MCF 10A (cell line): ENCODE results near the gene COL21A1. TPM values are rescaled to one million over a fixed set of nuclear protein-coding genes. Genes with fewer than 3 reads are reported as not detected.

Experiments
- BruUV-seq: library from RNA; stranded (reverse); fragments of 400-500 nt; replicated peaks from 2 replicates; lab custom pipeline; 2021; lab: Mats Ljungman, UMichigan
- CTCF ChIA-PET: fragments of 300-600 bp; sonication (Branson Sonifier 250); formaldehyde crosslinking; extraction: SDS; loops from one replicate; lab custom pipeline; 2021; ENCODE audit warnings: antibody characterized with exemption, inconsistent platforms; lab: Yijun Ruan, JAX
- POLR2A ChIA-PET: fragments of 300-600, 350-650 bp; sonication (Branson Sonifier 250); formaldehyde crosslinking; extraction: SDS; loops from one replicate; lab custom pipeline; 2020; ENCODE audit warnings: antibody characterized with exemption, inconsistent platforms; lab: Yijun Ruan, JAX
- DNase-seq: peaks from one replicate; pipeline ENCODE4 v3.0.0-alpha.2; 2018; ENCODE audit not compliant: unreplicated experiment
- H3K27ac Mint-ChIP-seq: one replicate; pipeline ENCODE4 v1.8.0; 2022; ENCODE audit warnings: mild to moderate bottlenecking, low read depth, mixed read lengths; ENCODE audit not compliant: unreplicated experiment
- H3K27me3 Mint-ChIP-seq: one replicate; pipeline ENCODE4 v1.8.0; 2022; ENCODE audit warnings: mixed read lengths; ENCODE audit not compliant: insufficient read depth, unreplicated experiment
- H3K36me3 Mint-ChIP-seq: one replicate; pipeline ENCODE4 v1.8.0; 2022; ENCODE audit warnings: mild to moderate bottlenecking, moderate library complexity, mixed read lengths; ENCODE audit not compliant: insufficient read depth, unreplicated experiment
- H3K4me1 Mint-ChIP-seq: one replicate; pipeline ENCODE4 v1.8.0; 2022; ENCODE audit warnings: mixed read lengths; ENCODE audit not compliant: insufficient read depth, unreplicated experiment
- H3K4me3 Mint-ChIP-seq: one replicate; pipeline ENCODE4 v1.8.0; 2022; ENCODE audit warnings: mild to moderate bottlenecking, moderate library complexity, mixed read lengths; ENCODE audit not compliant: unreplicated experiment
- H3K9me3 Mint-ChIP-seq: one replicate; pipeline ENCODE4 v1.8.0; 2022; ENCODE audit warnings: mixed read lengths; ENCODE audit not compliant: unreplicated experiment
- intact Hi-C: fragments of 100-400 bp; cut with micrococcal nuclease; formaldehyde crosslinking; loops from 2 replicates; pipeline ENCODE4 v1.14.1; 2022
- total RNA-seq: library from RNA; stranded (reverse); gene quantifications from 2 replicates; pipeline ENCODE4 v1.2.3, GENCODE V29; 2022
- TF ChIP-seq, protein P1 (sequence below): fragments of 200-600 bp; IDR thresholded peaks from one replicate; pipeline ENCODE4 v1.8.0; 2022; ENCODE audit warnings: antibody characterized with exemption, mild to moderate bottlenecking; ENCODE audit not compliant: unreplicated experiment

COL21A1 gene
- total RNA-seq, 1 experiment from 2014 or later = 1.8 TPM

DNA sequence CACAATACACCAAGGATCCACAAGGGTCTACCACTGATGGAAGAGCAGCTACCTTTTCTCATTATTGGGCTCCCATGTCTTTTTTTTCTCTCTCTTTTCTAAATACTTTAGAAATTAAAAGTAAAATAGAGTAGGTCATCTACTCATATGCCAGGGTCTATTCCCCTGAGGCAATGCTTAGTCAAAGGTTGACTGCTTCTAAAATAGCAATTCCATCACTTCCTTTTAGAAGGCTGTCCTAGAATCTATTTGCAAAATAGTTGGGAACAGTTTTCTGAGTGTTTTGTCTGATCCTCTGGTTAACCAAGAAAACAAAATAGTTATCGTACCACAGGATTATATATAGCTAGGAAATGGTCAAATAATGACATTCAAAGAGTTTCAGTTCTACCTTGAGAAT lies 174.1 kb downstream of the COL21A1 start:
- peak overlapping the region; percentile 42 for H3K27ac Mint-ChIP-seq
- CTCF ChIA-PET = no interaction called here
- no peaks in the 10 kb centered on the region for H3K27me3 Mint-ChIP-seq
- DNase-seq = no peak
- no peaks in the 10 kb centered on the region for H3K4me1 Mint-ChIP-seq
- no peaks in the 10 kb centered on the region for H3K36me3 Mint-ChIP-seq
- intact Hi-C loops = no loop called here
- peaks cover 13% of the 10 kb centered on the region for H3K9me3 Mint-ChIP-seq
- BruUV-seq = no TSS peak
- POLR2A ChIA-PET = interaction anchor here (0.6 kb wide), 2 partner anchors 15 to 30 kb away, joined by 3 read pairs; no protein-coding TSS in a partner anchor
- TF ChIP-seq, protein P1, sequence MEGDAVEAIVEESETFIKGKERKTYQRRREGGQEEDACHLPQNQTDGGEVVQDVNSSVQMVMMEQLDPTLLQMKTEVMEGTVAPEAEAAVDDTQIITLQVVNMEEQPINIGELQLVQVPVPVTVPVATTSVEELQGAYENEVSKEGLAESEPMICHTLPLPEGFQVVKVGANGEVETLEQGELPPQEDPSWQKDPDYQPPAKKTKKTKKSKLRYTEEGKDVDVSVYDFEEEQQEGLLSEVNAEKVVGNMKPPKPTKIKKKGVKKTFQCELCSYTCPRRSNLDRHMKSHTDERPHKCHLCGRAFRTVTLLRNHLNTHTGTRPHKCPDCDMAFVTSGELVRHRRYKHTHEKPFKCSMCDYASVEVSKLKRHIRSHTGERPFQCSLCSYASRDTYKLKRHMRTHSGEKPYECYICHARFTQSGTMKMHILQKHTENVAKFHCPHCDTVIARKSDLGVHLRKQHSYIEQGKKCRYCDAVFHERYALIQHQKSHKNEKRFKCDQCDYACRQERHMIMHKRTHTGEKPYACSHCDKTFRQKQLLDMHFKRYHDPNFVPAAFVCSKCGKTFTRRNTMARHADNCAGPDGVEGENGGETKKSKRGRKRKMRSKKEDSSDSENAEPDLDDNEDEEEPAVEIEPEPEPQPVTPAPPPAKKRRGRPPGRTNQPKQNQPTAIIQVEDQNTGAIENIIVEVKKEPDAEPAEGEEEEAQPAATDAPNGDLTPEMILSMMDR = no peak
- H3K4me3 Mint-ChIP-seq = no peak overlapping the region

DNA sequence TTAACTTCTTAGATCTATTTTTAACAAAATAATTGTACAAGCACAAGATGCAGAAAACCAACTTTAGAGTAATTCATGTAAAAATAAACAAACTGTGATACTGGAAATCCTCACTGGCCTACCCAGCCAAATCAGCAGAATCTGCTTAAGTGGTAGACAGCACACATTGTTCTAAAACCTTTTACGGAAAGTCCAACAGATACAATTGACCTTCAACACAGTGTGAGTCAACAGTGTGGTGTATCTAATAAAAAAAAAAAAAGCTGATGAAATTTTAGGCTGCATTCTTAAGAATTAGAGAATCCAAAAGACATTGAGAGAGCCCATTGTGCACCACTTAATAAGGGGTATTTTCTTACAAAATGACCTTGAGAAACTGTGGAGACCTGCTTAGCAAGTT lies 174.5 kb downstream of the COL21A1 start:
- Mint-ChIP-seq H3K9me3 (peaks cover 13% of the 10 kb centered on the region), H3K4me1 (no peaks in the 10 kb centered on the region), H3K27me3 (no peaks in the 10 kb centered on the region), H3K27ac (peak overlapping the region; percentile 23), H3K36me3 (no peaks in the 10 kb centered on the region), H3K4me3 (no peak overlapping the region)
- POLR2A ChIA-PET = interaction anchor here (0.6 kb wide), 1 partner anchor 29 kb away, joined by 3 read pairs; no protein-coding TSS in a partner anchor
- TF ChIP-seq, protein P1 = no peak
- intact Hi-C loops = no loop called here
- no TSS peak for BruUV-seq
- DNase-seq = peak; percentile 37
- CTCF ChIA-PET = no interaction called here

DNA sequence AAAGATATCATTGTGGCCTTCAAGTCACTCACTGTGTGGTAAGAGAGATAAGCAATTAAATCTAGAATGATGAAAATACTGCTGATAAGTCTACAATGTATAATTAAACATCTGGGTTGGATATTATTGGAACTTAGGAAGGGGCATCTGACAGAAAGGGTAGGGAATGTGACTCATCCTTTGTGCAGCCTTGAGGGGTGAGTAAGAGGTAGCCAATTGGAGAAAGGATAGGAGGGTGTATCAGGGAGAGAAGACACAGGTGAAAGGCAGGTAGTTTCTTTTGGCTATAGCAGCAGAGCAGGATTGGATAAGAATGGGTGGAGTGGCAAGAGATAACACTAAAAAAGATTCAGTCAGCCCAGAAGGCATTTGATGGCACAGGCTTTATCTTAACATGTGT lies 182.0 kb downstream of the COL21A1 start:
- no peak overlapping the region for H3K4me3 Mint-ChIP-seq
- no peaks in the 10 kb centered on the region for H3K36me3 Mint-ChIP-seq
- DNase-seq = no peak
- intact Hi-C loops = no loop called here
- peaks cover 7% of the 10 kb centered on the region for H3K4me1 Mint-ChIP-seq
- no peak overlapping the region for H3K27ac Mint-ChIP-seq
- H3K27me3 Mint-ChIP-seq = no peaks in the 10 kb centered on the region
- no peaks in the 10 kb centered on the region for H3K9me3 Mint-ChIP-seq
- BruUV-seq = no TSS peak
- ChIA-PET CTCF (no interaction called here), POLR2A (interaction anchor here (0.6 kb wide), 1 partner anchor 261 kb away, joined by 3 read pairs; no protein-coding TSS in a partner anchor)
- TF ChIP-seq, protein P1 = no peak

DNA sequence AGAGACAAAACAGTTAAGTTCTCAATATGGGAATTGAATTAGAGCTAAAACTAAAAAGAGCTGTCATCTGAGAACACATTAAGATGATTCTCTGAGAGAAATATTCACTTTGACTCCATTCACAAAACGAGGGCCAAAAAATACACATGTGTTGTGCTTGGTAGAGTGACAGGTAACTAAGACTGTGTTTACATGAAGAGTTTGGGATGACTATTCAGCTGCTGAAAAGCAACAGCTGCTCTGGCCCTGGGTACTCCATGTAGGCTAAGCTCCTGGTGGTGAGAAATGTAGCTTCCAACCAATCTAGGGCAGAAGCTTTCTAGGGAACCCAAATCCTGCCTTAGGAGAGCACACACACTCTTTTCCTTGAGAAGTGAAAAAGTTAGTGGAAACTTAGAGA lies 184.5 kb downstream of the COL21A1 start:
- POLR2A ChIA-PET = no interaction called here
- Mint-ChIP-seq H3K9me3 (no peaks in the 10 kb centered on the region), H3K4me3 (no peak overlapping the region), H3K4me1 (peaks cover 7% of the 10 kb centered on the region), H3K36me3 (no peaks in the 10 kb centered on the region), H3K27me3 (no peaks in the 10 kb centered on the region), H3K27ac (no peak overlapping the region)
- TF ChIP-seq, protein P1 = no peak
- CTCF ChIA-PET = no interaction called here
- intact Hi-C loops = no loop called here
- BruUV-seq = no TSS peak
- DNase-seq = no peak
